Occipital lobe (tissue), 2 donors: ENCODE measurements around the gene SH3PXD2B. TPM values are rescaled to one million over a fixed set of nuclear protein-coding genes. Genes with fewer than 3 reads are reported as not detected.

Experiments
- DNase-seq: peaks from one replicate; lab custom pipeline; 2025; lab: John Stamatoyannopoulos, UW
- total RNA-seq: library from RNA; depleted of rRNA; stranded (reverse); fragments of >200 nt; gene quantifications from one replicate; pipeline ENCODE4 v1.2.3, GENCODE V29; 2014

Gene SH3PXD2B
- total RNA-seq, 1 donor from 2014 or later: 17.6 TPM

DNA sequence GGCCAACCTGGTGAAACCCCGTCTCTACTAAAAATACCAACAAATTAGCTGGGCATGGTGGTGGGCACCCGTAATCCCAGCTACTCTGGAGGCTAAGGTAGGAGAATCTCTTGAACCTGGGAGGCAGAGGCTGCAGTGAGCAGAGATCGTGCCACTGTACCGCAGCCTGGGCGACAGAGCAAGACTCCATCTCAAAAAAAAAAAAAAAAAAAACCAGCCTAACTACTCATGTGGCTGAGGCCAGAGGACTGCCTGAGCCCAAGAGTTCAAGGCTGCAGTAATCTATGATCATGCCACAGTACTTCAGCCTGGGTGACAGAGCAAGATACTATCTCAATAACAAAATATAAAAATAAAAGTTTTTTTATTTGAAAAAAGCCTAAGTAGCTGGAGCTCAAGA lies 174.0 kb downstream of the SH3PXD2B start:
- no peak for DNase-seq

DNA sequence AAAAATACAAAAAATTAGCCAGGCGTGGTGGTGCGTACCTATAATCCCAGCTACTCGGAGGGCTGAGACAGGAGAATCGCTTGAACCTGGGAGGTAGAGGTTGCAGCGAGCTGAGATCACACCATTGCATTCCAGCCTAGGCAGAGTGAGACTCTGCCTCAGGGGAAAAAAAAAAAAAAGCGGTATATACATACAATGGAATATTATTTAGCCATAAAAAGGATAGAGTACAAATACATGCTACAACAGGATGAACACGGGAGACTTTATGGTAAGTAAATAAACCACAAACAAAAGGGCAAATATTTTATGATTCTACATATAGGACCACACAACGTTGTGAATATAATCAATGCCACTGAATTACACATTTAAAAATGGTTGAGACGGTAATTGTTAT lies 176.0 kb downstream of the SH3PXD2B start:
- no peak for DNase-seq

DNA sequence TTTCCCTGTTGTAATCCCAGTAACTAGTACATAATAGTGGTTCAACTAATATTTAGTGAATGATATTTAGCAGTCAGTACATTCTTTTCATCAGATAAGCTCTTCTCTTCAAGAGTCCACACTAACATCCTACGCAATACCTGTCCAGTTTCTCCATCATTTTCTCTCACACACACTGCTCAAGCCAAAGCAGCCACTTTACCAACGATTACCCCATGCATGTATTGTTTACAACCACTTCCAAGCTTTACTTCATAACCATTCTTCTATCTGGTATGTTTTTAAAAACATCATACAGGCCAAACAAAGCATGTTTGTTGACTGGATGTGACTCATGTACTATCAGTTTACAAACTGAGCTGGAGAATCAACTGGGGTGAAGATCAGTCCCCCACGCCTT lies 178.1 kb downstream of the SH3PXD2B start:
- no peak for DNase-seq

Other genes starting within 250 kb of the SH3PXD2B start
- gene UBTD2, start 170.8 kb downstream of the SH3PXD2B start, total RNA-seq: 81.9 TPM
- 19.2 TPM for gene NEURL1B, start 186.7 kb upstream of the SH3PXD2B start, total RNA-seq